ENCODE results near the gene KRT78. TPM values are rescaled to one million over a fixed set of nuclear protein-coding genes. Genes with fewer than 3 reads are reported as not detected.

KRT78 gene
- total and polyA plus RNA-seq, 8 donors = 0.14 to 0.21 (median 0.14) TPM; not detected in 5

DNA sequence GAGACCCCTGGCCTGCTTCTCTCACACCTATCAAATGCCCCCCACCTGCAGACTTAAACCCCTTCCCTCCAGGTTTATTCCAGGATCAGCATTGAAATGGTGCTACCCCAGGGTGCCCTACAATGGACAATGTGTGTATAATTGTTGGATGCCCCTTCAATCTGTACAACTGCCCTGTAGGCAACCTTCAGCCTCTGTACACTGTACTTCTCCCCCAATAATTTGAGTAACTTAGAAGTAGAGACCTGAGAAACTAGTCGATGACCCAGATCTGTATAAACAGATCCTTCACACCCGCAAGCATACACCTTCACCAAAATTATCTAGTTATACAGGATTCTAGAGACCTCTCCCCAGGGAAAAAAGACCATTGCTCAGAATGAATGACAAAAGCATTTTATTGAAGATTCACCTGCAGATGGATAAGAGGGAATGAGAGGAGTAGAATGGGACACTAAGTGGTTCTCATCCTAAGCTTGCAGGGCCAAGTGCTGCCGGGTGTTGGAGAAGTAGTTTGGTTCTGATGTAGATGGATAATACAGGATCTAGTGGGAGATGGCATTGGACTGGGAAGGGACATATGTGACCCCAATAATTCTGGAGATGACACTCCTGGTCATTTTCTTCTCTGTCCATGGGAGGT lies 42.5 kb downstream of the KRT78 start:
- Histone ChIP-seq H3K9me3 (no peaks in the 10 kb centered on the region), H3K4me1 (peaks cover 0 to 2% of the 10 kb centered on the region in 2 donors), H3K36me3 (no peaks in the 10 kb centered on the region), H3K4me3 (no peak overlapping the region), H3K27ac (no peak overlapping the region), H3K27me3 (peaks cover 0 to 61% of the 10 kb centered on the region in 2 donors)
- intact Hi-C loops (cut with DNase I) = no loop called here
- ATAC-seq (no peak), DNase-seq (no peak)
- TF ChIP-seq, protein P1, sequence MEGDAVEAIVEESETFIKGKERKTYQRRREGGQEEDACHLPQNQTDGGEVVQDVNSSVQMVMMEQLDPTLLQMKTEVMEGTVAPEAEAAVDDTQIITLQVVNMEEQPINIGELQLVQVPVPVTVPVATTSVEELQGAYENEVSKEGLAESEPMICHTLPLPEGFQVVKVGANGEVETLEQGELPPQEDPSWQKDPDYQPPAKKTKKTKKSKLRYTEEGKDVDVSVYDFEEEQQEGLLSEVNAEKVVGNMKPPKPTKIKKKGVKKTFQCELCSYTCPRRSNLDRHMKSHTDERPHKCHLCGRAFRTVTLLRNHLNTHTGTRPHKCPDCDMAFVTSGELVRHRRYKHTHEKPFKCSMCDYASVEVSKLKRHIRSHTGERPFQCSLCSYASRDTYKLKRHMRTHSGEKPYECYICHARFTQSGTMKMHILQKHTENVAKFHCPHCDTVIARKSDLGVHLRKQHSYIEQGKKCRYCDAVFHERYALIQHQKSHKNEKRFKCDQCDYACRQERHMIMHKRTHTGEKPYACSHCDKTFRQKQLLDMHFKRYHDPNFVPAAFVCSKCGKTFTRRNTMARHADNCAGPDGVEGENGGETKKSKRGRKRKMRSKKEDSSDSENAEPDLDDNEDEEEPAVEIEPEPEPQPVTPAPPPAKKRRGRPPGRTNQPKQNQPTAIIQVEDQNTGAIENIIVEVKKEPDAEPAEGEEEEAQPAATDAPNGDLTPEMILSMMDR (IDR thresholded peaks at IDR 0.05) = no peak

DNA sequence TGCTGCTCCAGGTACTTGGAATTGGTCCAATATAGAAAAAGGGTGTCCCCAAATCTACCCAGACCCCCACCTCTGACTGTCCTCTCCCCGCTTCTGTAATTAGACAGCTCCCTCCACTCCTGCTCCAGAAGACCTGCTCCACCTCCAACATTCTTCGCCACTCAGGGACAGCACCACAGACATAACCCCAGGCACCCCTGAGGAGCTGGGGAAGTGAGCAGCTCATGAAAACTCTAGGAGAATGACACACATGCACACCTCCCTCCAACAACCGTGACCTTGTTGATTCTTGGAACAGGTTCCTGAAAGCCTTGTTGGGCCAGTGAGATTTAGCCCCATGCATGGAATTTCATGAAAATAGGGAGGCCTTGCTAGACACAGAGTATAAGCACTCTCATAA lies 43.1 kb downstream of the KRT78 start:
- intact Hi-C loops (cut with DNase I) = no loop called here
- Histone ChIP-seq H3K4me3 (no peak overlapping the region), H3K36me3 (no peaks in the 10 kb centered on the region)

DNA sequence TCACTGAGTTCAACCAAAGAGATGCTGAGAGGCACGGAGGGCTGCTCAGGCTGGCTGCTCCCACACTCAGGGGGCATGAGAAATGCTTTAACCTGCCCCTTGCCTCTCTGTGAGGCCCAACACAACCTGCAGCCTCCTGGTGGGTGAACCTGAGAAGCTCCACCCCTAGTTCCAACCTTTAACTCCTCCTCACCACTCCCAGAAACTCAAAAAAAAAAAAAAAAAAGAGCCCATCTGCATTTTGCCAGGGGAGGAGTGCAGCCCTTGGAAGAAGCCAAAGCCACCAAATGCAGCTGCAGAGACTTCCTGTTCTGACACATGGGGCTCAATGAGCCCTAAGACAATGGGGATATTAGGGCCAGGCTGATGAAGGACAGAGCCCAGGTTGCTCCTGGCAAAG lies 43.8 kb downstream of the KRT78 start:
- intact Hi-C loops (cut with DNase I) = no loop called here
- TF ChIP-seq, protein P1 (IDR thresholded peaks at IDR 0.05) = no peak
- H3K4me1 ChIP-seq = peaks cover 5 to 6% of the 10 kb centered on the region in 2 donors
- no peak for DNase-seq
- H3K9me3 ChIP-seq = no peaks in the 10 kb centered on the region
- H3K27me3 ChIP-seq = peaks cover 0 to 48% of the 10 kb centered on the region in 2 donors
- H3K4me3 ChIP-seq = no peak overlapping the region
- no peak overlapping the region for H3K27ac ChIP-seq
- no peaks in the 10 kb centered on the region for H3K36me3 ChIP-seq
- ATAC-seq = no peak

More for the DNA sequence above, 43.1 kb downstream of the KRT78 start:
- DNase-seq (no peak), ATAC-seq (no peak)
- H3K27me3 ChIP-seq = peaks cover 0 to 56% of the 10 kb centered on the region in 2 donors
- H3K27ac ChIP-seq = no peak overlapping the region
- TF ChIP-seq, protein P1 (IDR thresholded peaks at IDR 0.05) = no peak
- H3K4me1 ChIP-seq = peaks cover 0 to 5% of the 10 kb centered on the region in 2 donors
- H3K9me3 ChIP-seq = no peaks in the 10 kb centered on the region

DNA sequence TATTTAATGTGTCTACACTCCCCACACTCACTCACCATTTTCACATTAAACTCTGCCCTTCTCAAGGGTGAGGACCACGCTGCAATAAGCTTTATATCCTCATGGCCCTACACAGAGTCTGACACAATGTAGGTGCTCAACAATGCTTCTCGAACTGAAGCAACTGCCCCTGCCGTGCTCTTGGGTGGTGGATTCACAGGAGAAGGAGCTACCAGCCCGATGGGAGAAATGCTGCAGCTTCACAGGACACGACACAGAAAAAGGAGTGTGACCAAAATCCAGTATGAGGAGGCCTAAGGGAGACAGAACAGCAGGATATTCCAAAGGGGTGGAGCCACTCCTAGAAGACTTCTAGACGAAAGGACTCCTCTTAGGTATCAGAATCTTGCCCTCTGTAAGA lies 46.4 kb downstream of the KRT78 start:
- Histone ChIP-seq H3K27me3 (peaks cover 0 to 25% of the 10 kb centered on the region in 2 donors), H3K27ac (no peak overlapping the region), H3K9me3 (no peaks in the 10 kb centered on the region), H3K4me3 (no peak overlapping the region), H3K4me1 (peaks cover 5 to 9% of the 10 kb centered on the region in 2 donors), H3K36me3 (no peaks in the 10 kb centered on the region)
- DNase-seq (no peak), ATAC-seq (no peak)
- intact Hi-C loops (cut with DNase I) = no loop called here
- TF ChIP-seq, protein P1 (IDR thresholded peaks at IDR 0.05) = no peak

DNA sequence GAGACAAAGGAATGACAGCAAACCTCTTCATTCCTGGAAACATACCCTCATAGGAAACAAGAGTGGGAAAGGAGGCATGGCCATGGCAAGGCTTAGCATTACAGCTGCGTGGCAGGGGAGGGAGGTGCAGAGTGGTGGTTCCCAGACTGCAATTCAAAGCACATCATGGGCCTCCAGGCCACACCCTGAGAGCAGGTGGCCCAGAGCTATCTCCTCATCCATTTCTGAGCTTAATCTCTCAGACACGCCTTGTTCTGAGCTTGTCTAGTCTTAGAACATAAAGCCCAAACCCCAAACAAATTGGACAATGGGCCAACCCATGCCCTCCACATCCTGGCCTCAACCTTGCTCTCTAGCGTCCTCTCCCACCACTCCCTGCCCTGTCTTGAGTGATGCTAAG lies 47.0 kb downstream of the KRT78 start:
- peaks cover 0 to 21% of the 10 kb centered on the region in 2 donors for H3K27me3 ChIP-seq
- no peak overlapping the region for H3K27ac ChIP-seq
- peaks cover 5 to 9% of the 10 kb centered on the region in 2 donors for H3K4me1 ChIP-seq
- intact Hi-C loops (cut with DNase I) = no loop called here
- no peak for DNase-seq
- no peak for ATAC-seq
- TF ChIP-seq, protein P1 (IDR thresholded peaks at IDR 0.05) = no peak
- no peaks in the 10 kb centered on the region for H3K9me3 ChIP-seq
- no peaks in the 10 kb centered on the region for H3K36me3 ChIP-seq
- no peak overlapping the region for H3K4me3 ChIP-seq

Measured in left lung (tissue), 10 donors.